DMS79 (cell line): ENCODE data around the gene RXRG.

ENCODE experiments used
- DNase-seq: peaks from one replicate; lab custom pipeline; 2025; lab: John Stamatoyannopoulos, UW

RXRG gene

GRCh38 chr1:165408518-165408917, 36.4 kb downstream of the RXRG start:
- no peak for DNase-seq

DNA sequence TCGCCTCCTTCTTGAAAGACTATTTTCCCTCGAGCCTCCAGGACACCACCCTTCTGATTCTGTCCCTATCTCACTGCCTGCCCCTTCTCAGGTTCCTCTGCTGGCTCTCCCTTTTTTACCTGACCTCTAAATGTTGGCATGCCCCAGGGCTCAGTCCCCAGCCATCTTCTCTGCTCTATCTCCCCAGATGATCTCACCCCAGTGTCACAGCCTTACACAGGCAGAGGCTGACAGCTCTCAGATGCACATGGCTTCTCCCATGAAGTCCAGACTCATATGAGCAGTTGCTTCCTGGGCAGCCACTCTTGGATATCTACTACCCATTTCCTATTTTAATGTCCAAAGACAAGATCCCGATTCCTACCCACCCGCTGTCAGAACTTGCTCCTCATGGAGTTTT, 37.5 kb downstream of the RXRG start:
- no peak for DNase-seq

GRCh38 chr1:165403835-165404482, 41.0 kb downstream of the RXRG start:
- no peak for DNase-seq

GRCh38 chr1:165402517-165403111, 42.3 kb downstream of the RXRG start:
- DNase-seq: no peak

DNA sequence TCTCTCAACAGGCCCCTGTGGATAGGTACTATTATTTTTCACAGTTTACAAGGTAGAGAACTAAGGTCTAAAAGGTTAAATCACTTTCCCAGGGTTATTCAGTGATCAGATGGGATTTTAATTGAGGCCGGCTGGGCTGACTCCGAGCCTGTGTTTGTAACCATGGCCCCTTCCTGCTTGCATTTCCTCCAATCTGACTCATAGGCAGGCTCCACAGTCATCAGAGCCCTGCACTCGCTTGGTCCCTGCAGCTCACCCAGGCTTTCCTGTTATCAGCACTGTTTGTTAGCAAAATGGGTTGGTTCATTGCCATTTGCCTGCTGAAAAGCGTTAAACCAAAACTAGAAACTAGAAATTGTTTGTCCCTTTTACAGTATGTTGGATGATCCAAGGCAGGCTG, 47.0 kb downstream of the RXRG start:
- DNase-seq: no peak

- DNase-seq: no peak
Measured at GRCh38 chr1:165395901-165396300, 49.0 kb downstream of the RXRG start.

DNA sequence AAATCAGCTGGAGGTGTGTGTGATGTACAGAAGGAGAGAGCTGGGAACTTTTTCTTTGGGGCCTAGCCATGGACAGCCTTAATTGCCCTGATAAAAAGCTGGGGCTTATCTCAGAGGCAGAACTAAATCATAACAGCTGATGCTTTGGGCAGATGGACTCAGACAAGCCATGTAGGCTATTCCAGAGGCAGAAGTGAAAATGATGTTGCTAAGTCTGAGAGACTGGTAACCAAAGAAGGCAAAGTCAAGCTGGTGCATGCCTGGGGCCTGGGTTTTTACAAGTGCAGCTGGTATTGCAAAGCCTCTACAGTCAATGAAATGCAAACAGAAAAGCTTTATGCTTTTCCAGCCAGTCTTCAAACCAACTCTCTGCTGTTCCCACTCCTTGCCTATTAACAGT, 49.4 kb downstream of the RXRG start:
- DNase-seq: peak; percentile 80

- DNase-seq: peak; percentile 87
Measured at GRCh38 chr1:165392634-165393571, 52.0 kb downstream of the RXRG start.

GRCh38 chr1:165389609-165390008, 55.3 kb downstream of the RXRG start:
- no peak for DNase-seq

DNA sequence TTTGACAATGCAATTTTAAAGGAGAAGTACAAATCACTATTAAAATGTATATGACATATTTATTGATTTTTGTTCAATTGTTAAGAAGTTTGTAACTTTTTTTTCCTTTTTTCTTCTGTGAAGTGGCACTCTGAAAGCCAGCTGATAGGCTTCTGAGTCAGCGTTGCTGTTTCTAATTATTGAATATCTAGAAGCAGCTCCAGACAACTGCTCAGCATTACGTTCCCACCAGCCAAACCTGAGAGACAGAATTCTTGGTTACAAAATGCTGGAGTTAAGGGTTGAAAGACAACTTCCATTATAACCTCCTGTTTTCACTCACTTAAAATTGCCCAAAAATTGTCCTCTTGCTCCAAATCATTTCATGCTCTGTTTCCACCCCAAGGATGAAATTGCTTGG, 57.0 kb downstream of the RXRG start:
- DNase-seq: no peak

DNA sequence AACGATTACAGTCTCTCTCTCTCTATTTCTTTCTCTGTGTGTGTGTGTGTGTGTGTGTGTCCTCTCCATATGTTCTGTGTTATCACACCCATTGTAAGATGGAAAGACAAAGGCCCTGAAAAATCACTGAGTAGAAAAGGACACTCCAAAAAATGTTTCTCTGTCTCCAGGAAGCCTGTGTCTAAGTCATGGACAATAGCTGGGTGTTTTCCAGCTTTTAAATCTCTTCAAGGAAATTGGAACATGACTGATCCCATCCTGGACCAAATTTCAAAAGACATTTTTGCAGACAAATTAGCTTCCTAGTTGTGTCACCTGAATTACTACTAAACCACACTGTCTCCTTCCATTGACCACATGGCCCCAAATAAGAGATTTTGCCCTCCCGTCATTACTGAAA, 57.4 kb downstream of the RXRG start:
- no peak for DNase-seq

GRCh38 chr1:165383599-165384405, 61.1 kb downstream of the RXRG start:
- no peak for DNase-seq

- DNase-seq: no peak
Measured at GRCh38 chr1:165383067-165383466, 61.9 kb downstream of the RXRG start.

GRCh38 chr1:165381745-165382505, 63.0 kb downstream of the RXRG start:
- DNase-seq: no peak

DNA sequence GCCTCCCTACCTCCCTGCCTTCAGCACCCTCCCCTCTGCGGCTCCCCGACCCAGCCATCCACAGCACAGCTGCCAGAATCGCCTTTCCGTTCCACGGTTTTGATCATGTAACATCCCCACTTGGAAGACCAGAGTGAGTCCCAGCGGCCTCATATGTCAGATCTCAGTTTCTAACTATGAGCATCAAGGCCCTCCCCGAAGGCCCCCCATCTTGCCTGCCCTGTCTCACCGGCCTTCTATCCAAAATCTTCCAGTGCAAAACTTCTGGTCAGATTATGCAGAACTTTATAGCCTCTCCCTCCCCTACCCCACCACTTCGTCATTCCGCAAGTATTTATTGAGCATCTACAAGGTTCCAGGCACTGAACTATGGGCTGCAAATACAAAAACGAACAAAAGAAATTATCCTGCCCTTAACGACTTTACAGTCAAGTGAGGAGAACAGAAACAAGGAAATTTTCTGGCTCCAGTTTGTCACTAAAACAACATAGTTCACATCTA, 68.1 kb downstream of the RXRG start:
- DNase-seq: no peak

GRCh38 chr1:165376041-165376810, 68.7 kb downstream of the RXRG start:
- DNase-seq: peak; percentile 97

DNA sequence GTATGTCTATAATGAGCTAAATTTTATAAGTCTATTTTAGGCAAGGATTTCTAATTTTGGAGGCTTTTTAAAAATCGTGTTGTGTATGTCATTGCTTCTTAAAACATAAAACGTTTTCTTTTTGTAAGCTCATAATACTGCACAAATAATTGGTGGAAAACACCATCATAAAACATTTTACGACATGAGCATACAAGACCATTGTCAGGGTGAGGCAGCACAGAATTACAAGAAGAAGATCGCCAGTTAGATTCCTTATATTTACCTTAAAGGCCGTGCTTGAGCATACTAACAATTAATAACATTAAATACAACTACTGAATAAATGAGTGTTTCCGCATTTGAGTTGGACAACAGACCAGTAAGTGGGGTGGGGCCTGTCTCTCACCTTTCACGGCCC, 69.3 kb downstream of the RXRG start:
- DNase-seq: no peak

- DNase-seq: peak; percentile 17
Measured at GRCh38 chr1:165371588-165372225, 73.2 kb downstream of the RXRG start.

GRCh38 chr1:165369255-165369848, 75.6 kb downstream of the RXRG start:
- DNase-seq: no peak
